Mesothelial cell of epicardium (in vitro differentiated cells): ENCODE data around the gene NT5E. TPM values are rescaled to one million over a fixed set of nuclear protein-coding genes. Genes with fewer than 3 reads are reported as not detected.

Experiments
- DNase-seq, 2 experiments: peaks; one replicate each; pipeline ENCODE4 v3.0.0; 2021; ENCODE audit warnings: low spot score in 2 of 2; ENCODE audit not compliant: unreplicated experiment in 2 of 2
- H3K27ac Mint-ChIP-seq: 2 replicates; pipeline ENCODE4 v1.8.0; 2021; ENCODE audit warnings: mixed read lengths
- H3K27me3 Mint-ChIP-seq: 2 replicates; pipeline ENCODE4 v1.8.0; 2021; ENCODE audit warnings: low read depth, mixed read lengths
- H3K36me3 Mint-ChIP-seq: 2 replicates; pipeline ENCODE4 v1.8.0; 2021; ENCODE audit warnings: mixed read lengths
- H3K4me1 Mint-ChIP-seq: 2 replicates; pipeline ENCODE4 v1.8.0; 2021; ENCODE audit warnings: mixed read lengths
- H3K4me3 Mint-ChIP-seq: 2 replicates; pipeline ENCODE4 v1.8.0; 2021; ENCODE audit warnings: mild to moderate bottlenecking, moderate library complexity, mixed read lengths
- H3K9me3 Mint-ChIP-seq: 2 replicates; pipeline ENCODE4 v1.8.0; 2021; ENCODE audit warnings: mixed read lengths
- CTCF ChIP-seq: fragments of 200-600 bp; sonication (generic); IDR thresholded peaks from one replicate; pipeline ENCODE4 v1.5.0; 2021; ENCODE audit warnings: antibody characterized with exemption; ENCODE audit not compliant: unreplicated experiment
- total RNA-seq: library from RNA; stranded (reverse); gene quantifications from 3 replicates; pipeline ENCODE4 v1.2.1, GENCODE V29; 2021

NT5E gene
- total RNA-seq, 1 donor from 2014 or later, result 0.25 TPM

DNA sequence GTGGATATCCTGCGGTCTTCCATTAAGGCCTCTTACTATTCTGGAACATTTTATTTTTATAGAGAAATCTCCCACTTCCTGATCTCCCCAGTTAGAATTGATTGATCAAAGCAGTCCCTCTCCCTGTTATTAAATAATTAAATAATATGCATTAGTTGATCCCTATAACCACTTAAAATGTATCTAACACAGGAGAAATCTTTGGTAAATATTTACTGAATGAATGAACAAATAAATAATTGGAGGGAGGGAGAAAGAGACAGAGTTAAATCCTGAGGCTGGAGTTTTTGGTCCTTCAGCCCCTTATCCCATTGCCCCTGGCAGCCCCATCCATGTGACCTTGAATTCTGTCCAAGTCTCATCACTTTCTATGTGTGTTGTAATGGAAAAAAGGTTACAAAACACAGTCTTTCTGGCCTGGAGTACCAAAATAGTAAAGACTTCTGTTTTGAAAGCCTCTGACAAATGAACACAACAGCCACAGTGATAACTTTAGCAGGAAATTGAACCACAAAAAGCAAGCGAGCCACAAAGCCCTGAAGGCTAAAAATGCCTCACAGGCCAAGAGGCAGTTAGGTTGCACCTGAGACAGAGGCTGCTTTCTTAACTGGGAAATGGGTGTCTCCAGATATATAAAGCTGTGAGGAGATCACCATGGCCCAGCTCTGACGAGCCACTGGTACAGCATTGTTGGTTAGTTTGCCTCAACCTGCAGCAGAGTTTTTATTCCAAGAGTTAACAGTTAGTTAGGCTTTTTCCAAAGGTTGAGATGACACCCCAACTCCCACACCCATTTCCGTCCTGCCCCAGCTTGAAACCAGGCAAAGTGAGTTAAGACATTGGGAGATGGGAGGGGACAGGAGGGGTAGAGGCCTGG, 11.3 kb downstream of the NT5E start:
- H3K27ac Mint-ChIP-seq, result no peak overlapping the region
- H3K9me3 Mint-ChIP-seq, result no peaks in the 10 kb centered on the region
- peaks cover 29% of the 10 kb centered on the region for H3K27me3 Mint-ChIP-seq
- no peak overlapping the region for H3K4me3 Mint-ChIP-seq
- DNase-seq, result no peak
- no peaks in the 10 kb centered on the region for H3K4me1 Mint-ChIP-seq
- no peak for TF ChIP-seq CTCF
- no peaks in the 10 kb centered on the region for H3K36me3 Mint-ChIP-seq

GRCh38 chr6:85461798-85462170, 11.9 kb downstream of the NT5E start:
- peaks cover 24% of the 10 kb centered on the region for H3K27me3 Mint-ChIP-seq
- H3K27ac Mint-ChIP-seq, result no peak overlapping the region
- H3K4me3 Mint-ChIP-seq, result no peak overlapping the region
- no peaks in the 10 kb centered on the region for H3K4me1 Mint-ChIP-seq
- DNase-seq, result no peak
- H3K9me3 Mint-ChIP-seq, result no peaks in the 10 kb centered on the region
- TF ChIP-seq CTCF, result no peak
- no peaks in the 10 kb centered on the region for H3K36me3 Mint-ChIP-seq

- Mint-ChIP-seq H3K27ac (no peak overlapping the region), H3K4me3 (no peak overlapping the region)
- no peak for TF ChIP-seq CTCF
These were observed 12.8 kb downstream of the NT5E start for GRCh38 chr6:85462673-85463072.

GRCh38 chr6:85463621-85464259, 13.9 kb downstream of the NT5E start:
- no peaks in the 10 kb centered on the region for H3K36me3 Mint-ChIP-seq
- DNase-seq, result no peak
- no peak overlapping the region for H3K27ac Mint-ChIP-seq
- H3K4me3 Mint-ChIP-seq, result no peak overlapping the region
- peaks cover 17% of the 10 kb centered on the region for H3K27me3 Mint-ChIP-seq
- H3K4me1 Mint-ChIP-seq, result no peaks in the 10 kb centered on the region
- no peak for TF ChIP-seq CTCF
- no peaks in the 10 kb centered on the region for H3K9me3 Mint-ChIP-seq

More at GRCh38 chr6:85462673-85463072, 12.8 kb downstream of the NT5E start:
- Mint-ChIP-seq H3K9me3 (no peaks in the 10 kb centered on the region), H3K36me3 (no peaks in the 10 kb centered on the region), H3K27me3 (peaks cover 19% of the 10 kb centered on the region), H3K4me1 (no peaks in the 10 kb centered on the region)
- DNase-seq, result no peak

DNA sequence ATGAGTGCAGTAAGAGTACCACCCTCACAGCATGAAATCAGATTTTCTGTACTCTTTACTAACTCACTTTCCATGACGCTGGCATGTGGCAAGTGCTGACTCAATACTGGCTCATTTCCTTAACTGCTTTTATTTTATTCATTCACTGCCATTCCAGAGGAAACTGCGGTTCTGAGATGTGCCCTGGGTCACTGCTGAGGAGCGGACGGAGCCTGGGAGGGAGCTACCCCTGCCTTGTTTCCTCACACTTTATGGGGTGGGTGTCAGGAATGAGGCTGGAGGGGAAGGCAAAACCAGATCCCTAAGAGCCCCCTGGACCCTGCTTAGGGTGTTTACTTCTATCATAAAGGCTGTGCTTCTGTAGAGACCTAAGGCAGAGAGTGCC, 14.4 kb downstream of the NT5E start:
- TF ChIP-seq CTCF, result no peak
- H3K9me3 Mint-ChIP-seq, result no peaks in the 10 kb centered on the region
- H3K4me1 Mint-ChIP-seq, result no peaks in the 10 kb centered on the region
- no peaks in the 10 kb centered on the region for H3K36me3 Mint-ChIP-seq
- no peak overlapping the region for H3K4me3 Mint-ChIP-seq
- no peak overlapping the region for H3K27ac Mint-ChIP-seq
- no peak for DNase-seq
- H3K27me3 Mint-ChIP-seq, result peaks cover 17% of the 10 kb centered on the region
